HEK293 (cell line): ENCODE measurements around the gene TRAF3.

Source experiments
- ELK4 ChIP-seq: IDR thresholded peaks from 2 replicates; pipeline ENCODE4 v1.6.1; 2011; ENCODE audit warnings: mild to moderate bottlenecking, low read depth, low read length, borderline replicate concordance
- MYNN ChIP-seq: fragments of 450-650 bp; formaldehyde crosslinking; IDR thresholded peaks from 2 replicates; pipeline ENCODE4 v1.5.1; 2016; ENCODE audit warnings: missing biosample characterization, missing genetic modification characterization, borderline replicate concordance
- ZIC2 ChIP-seq: fragments of 450-650 bp; formaldehyde crosslinking; IDR thresholded peaks from 2 replicates; pipeline ENCODE4 v1.5.1; 2016; ENCODE audit warnings: missing biosample characterization, missing genetic modification characterization
- ZNF433 ChIP-seq: fragments of 450-650 bp; formaldehyde crosslinking; IDR thresholded peaks from 2 replicates; pipeline ENCODE4 v1.5.1; 2016; ENCODE audit warnings: missing biosample characterization, missing genetic modification characterization, low read depth
- ZNF549 ChIP-seq: fragments of 450-650 bp; IDR thresholded peaks from 2 replicates; pipeline ENCODE4 v1.5.1; 2018; ENCODE audit warnings: missing biosample characterization, missing genetic modification characterization, mild to moderate bottlenecking, inconsistent platforms, moderate library complexity
- ZNF558 ChIP-seq: fragments of 450-650 bp; formaldehyde crosslinking; IDR thresholded peaks from 2 replicates; pipeline ENCODE4 v1.5.1; 2016; ENCODE audit warnings: missing biosample characterization, missing genetic modification characterization
- ZNF624 ChIP-seq: fragments of 450-650 bp; formaldehyde crosslinking; IDR thresholded peaks from 2 replicates; pipeline ENCODE4 v1.5.1; 2017; ENCODE audit warnings: missing biosample characterization, missing genetic modification characterization

GRCh38 chr14:102856179-102856578 lies 78.9 kb downstream of the TRAF3 start:
- TF ChIP-seq ZNF433 (tag by site-specific recombination) (no peak), ZNF549 (tag by site-specific recombination) (no peak), ZNF558 (tag by site-specific recombination) (no peak), ELK4 (no peak), ZNF624 (no peak), MYNN (tag by site-specific recombination) (no peak), ZIC2 (no peak)
